Stimulated activated effector memory CD8-positive, alpha-beta T cell treated with anti-CD3 and anti-CD28 coated beads, Interleukin-12 subunit alpha, Interleukin-12 subunit beta, amount 100 ng/mL, for 72 hours (primary cell): ENCODE data around the gene RBP2.
"Not testable (repeated sequence)": the region's sequence is repeated elsewhere in the genome, so short reads cannot be mapped to it uniquely, and the experiment has no call there.

Experiments
- ATAC-seq: fragments of 150-1000 bp; cut with Tn5 transposase; 2 replicates; pipeline ENCODE4 v1.10.0; 2021
- DNase-seq, 2 donors: peaks; one replicate each; pipeline ENCODE4 v3.0.0; 2021 to 2022; ENCODE audit warnings: low spot score in 2 of 2
- H3K27ac Mint-ChIP-seq: one replicate; pipeline ENCODE4 v1.8.0; 2022; ENCODE audit warnings: mild to moderate bottlenecking, mixed read lengths
- H3K36me3 Mint-ChIP-seq: one replicate; pipeline ENCODE4 v1.8.0; 2022; ENCODE audit warnings: mild to moderate bottlenecking, mixed read lengths
- H3K4me1 Mint-ChIP-seq: one replicate; pipeline ENCODE4 v1.8.0; 2022; ENCODE audit warnings: mixed read lengths
- H3K4me3 Mint-ChIP-seq: one replicate; pipeline ENCODE4 v1.8.0; 2022; ENCODE audit warnings: mild to moderate bottlenecking, mixed read lengths
- H3K9me3 Mint-ChIP-seq: one replicate; pipeline ENCODE4 v1.8.0; 2022; ENCODE audit warnings: mixed read lengths

Gene RBP2

GRCh38 chr3:139440639-139441556 is 35.4 kb downstream of the RBP2 start:
- H3K4me1 Mint-ChIP-seq: no peaks in the 10 kb centered on the region
- H3K4me3 Mint-ChIP-seq: no peak overlapping the region
- no peak for ATAC-seq
- no peaks in the 10 kb centered on the region for H3K36me3 Mint-ChIP-seq
- no peaks in the 10 kb centered on the region for H3K9me3 Mint-ChIP-seq
- no peak overlapping the region for H3K27ac Mint-ChIP-seq
- DNase-seq: no peak

- Mint-ChIP-seq H3K4me3 (no peak overlapping the region), H3K36me3 (no peaks in the 10 kb centered on the region), H3K4me1 (no peaks in the 10 kb centered on the region), H3K27ac (no peak overlapping the region), H3K9me3 (no peaks in the 10 kb centered on the region)
- ATAC-seq (no peak), DNase-seq (no peak)
These were observed 37.0 kb downstream of the RBP2 start for GRCh38 chr3:139439278-139439677.

- Mint-ChIP-seq H3K9me3 (no peaks in the 10 kb centered on the region), H3K27ac (no peak overlapping the region), H3K36me3 (no peaks in the 10 kb centered on the region), H3K4me1 (no peaks in the 10 kb centered on the region), H3K4me3 (no peak overlapping the region)
- ATAC-seq (no peak), DNase-seq (peak in 1 of 2 donors; percentile 18)
These were observed 41.5 kb downstream of the RBP2 start for GRCh38 chr3:139434764-139435307.

GRCh38 chr3:139434228-139434627 is 42.1 kb downstream of the RBP2 start:
- Mint-ChIP-seq H3K27ac (no peak overlapping the region), H3K4me3 (no peak overlapping the region), H3K36me3 (no peaks in the 10 kb centered on the region), H3K4me1 (no peaks in the 10 kb centered on the region), H3K9me3 (no peaks in the 10 kb centered on the region)
- no peak for ATAC-seq
- DNase-seq: no peak

GRCh38 chr3:139433089-139433488 is 43.2 kb downstream of the RBP2 start:
- Mint-ChIP-seq H3K9me3 (no peaks in the 10 kb centered on the region), H3K4me3 (no peak overlapping the region), H3K27ac (no peak overlapping the region), H3K36me3 (no peaks in the 10 kb centered on the region), H3K4me1 (no peaks in the 10 kb centered on the region)
- DNase-seq: no peak
- ATAC-seq: no peak

- H3K4me1 Mint-ChIP-seq: peaks cover 6% of the 10 kb centered on the region
- H3K36me3 Mint-ChIP-seq: no peaks in the 10 kb centered on the region
- no peak for DNase-seq
- no peak overlapping the region for H3K27ac Mint-ChIP-seq
- H3K9me3 Mint-ChIP-seq: no peaks in the 10 kb centered on the region
- H3K4me3 Mint-ChIP-seq: no peak overlapping the region
- ATAC-seq: no peak
These were observed 45.8 kb downstream of the RBP2 start for GRCh38 chr3:139430493-139430892.

GRCh38 chr3:139427283-139428060 is 48.8 kb downstream of the RBP2 start:
- no peak for DNase-seq
- no peaks in the 10 kb centered on the region for H3K9me3 Mint-ChIP-seq
- no peak overlapping the region for H3K27ac Mint-ChIP-seq
- peak; percentile 71 for ATAC-seq
- no peaks in the 10 kb centered on the region for H3K36me3 Mint-ChIP-seq
- no peak overlapping the region for H3K4me3 Mint-ChIP-seq
- peaks cover 6% of the 10 kb centered on the region for H3K4me1 Mint-ChIP-seq

GRCh38 chr3:139425745-139426400 is 50.4 kb downstream of the RBP2 start:
- Mint-ChIP-seq H3K4me1 (peaks cover 6% of the 10 kb centered on the region), H3K9me3 (no peaks in the 10 kb centered on the region), H3K4me3 (no peak overlapping the region), H3K36me3 (no peaks in the 10 kb centered on the region), H3K27ac (no peak overlapping the region)
- DNase-seq: no peak
- ATAC-seq: no peak

- peaks cover 2% of the 10 kb centered on the region for H3K9me3 Mint-ChIP-seq
- DNase-seq (no peak), ATAC-seq (no peak)
- no peaks in the 10 kb centered on the region for H3K36me3 Mint-ChIP-seq
- peaks cover 6% of the 10 kb centered on the region for H3K4me1 Mint-ChIP-seq
- H3K4me3 Mint-ChIP-seq: no peak overlapping the region
- H3K27ac Mint-ChIP-seq: no peak overlapping the region
These were observed 53.1 kb downstream of the RBP2 start for GRCh38 chr3:139423232-139423631.

GRCh38 chr3:139421460-139421859 is 54.9 kb downstream of the RBP2 start:
- ATAC-seq (no peak), DNase-seq (no peak)
- Mint-ChIP-seq H3K27ac (no peak overlapping the region), H3K36me3 (no peaks in the 10 kb centered on the region), H3K4me1 (no peaks in the 10 kb centered on the region), H3K9me3 (peaks cover 14% of the 10 kb centered on the region), H3K4me3 (no peak overlapping the region)

- Mint-ChIP-seq H3K36me3 (no peaks in the 10 kb centered on the region), H3K4me3 (no peak overlapping the region), H3K27ac (no peak overlapping the region), H3K4me1 (no peaks in the 10 kb centered on the region), H3K9me3 (peaks cover 18% of the 10 kb centered on the region)
- ATAC-seq (no peak), DNase-seq (no peak)
These were observed 55.3 kb downstream of the RBP2 start for GRCh38 chr3:139421040-139421439.

GRCh38 chr3:139418144-139418543 is 58.2 kb downstream of the RBP2 start:
- DNase-seq: no peak
- H3K9me3 Mint-ChIP-seq: peaks cover 36% of the 10 kb centered on the region
- no peaks in the 10 kb centered on the region for H3K4me1 Mint-ChIP-seq
- no peak overlapping the region for H3K4me3 Mint-ChIP-seq
- no peak overlapping the region for H3K27ac Mint-ChIP-seq
- H3K36me3 Mint-ChIP-seq: no peaks in the 10 kb centered on the region
- no peak for ATAC-seq

GRCh38 chr3:139416275-139416674 is 60.0 kb downstream of the RBP2 start:
- ATAC-seq (no peak), DNase-seq (no peak)
- peaks cover 50% of the 10 kb centered on the region for H3K9me3 Mint-ChIP-seq
- no peaks in the 10 kb centered on the region for H3K36me3 Mint-ChIP-seq
- no peaks in the 10 kb centered on the region for H3K4me1 Mint-ChIP-seq
- no peak overlapping the region for H3K27ac Mint-ChIP-seq
- no peak overlapping the region for H3K4me3 Mint-ChIP-seq

GRCh38 chr3:139414608-139415224 is 61.6 kb downstream of the RBP2 start:
- H3K4me1 Mint-ChIP-seq: no peaks in the 10 kb centered on the region
- no peaks in the 10 kb centered on the region for H3K36me3 Mint-ChIP-seq
- no peak overlapping the region for H3K27ac Mint-ChIP-seq
- ATAC-seq (no peak), DNase-seq (no peak)
- no peak overlapping the region for H3K4me3 Mint-ChIP-seq
- peaks cover 56% of the 10 kb centered on the region for H3K9me3 Mint-ChIP-seq

- H3K27ac Mint-ChIP-seq, H3K4me1 Mint-ChIP-seq, DNase-seq, ATAC-seq, H3K4me3 Mint-ChIP-seq, H3K36me3 Mint-ChIP-seq: not testable (repeated sequence)
- peaks cover 59% of the 10 kb centered on the region for H3K9me3 Mint-ChIP-seq
These were observed 63.4 kb downstream of the RBP2 start for GRCh38 chr3:139412891-139413290.
